ENCODE data around the gene NAPB.

DNA sequence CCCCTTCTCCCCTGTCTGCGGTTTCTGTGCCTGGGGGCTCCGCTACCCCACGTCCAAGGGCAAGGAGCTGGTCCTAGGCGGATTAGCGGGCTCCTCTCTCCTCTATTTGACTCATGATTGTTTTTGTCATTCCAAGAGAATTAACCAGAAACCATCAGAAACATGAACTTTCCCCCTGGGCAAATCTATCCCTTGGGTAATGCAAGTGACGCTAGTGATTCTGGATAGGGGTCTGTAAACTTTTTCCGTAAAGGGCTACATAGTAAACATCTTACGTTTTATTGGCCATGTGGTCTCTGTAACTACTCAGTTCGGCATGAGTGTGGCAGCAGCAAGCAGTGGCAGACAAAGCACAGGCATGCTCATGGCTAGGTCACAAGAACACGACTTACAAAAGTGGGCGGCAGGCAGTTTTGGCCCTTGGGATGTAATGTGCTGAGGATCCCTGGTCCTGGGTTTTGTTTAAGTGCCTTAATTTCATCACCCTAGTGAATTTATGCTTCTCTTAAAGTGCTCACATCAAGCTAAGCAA, 30.7 kb upstream of the NAPB start:
- TF ChIP-seq CTCF (IDR thresholded peaks at IDR 0.05) (no peak), POLR2AphosphoS5 (IDR thresholded peaks at IDR 0.05; ENCODE audit: low read depth, low read length) (no peak), REST (IDR thresholded peaks at IDR 0.05; ENCODE audit: insufficient read depth in 1 of 2, low read depth in 2 of 2, low read length in 1 of 2) (no peak), TCF7L2 (IDR thresholded peaks at IDR 0.05; ENCODE audit: low read depth, low read length) (no peak), SIN3A (IDR thresholded peaks at IDR 0.05; ENCODE audit: borderline replicate concordance, insufficient read depth, low read depth, low read length) (no peak)
